GM12892 (cell line): ENCODE data around the gene ABCA7.

ENCODE experiments used
- POLR2A ChIP-seq: IDR thresholded peaks from 2 replicates; pipeline ENCODE4 v1.6.1; 2011; ENCODE audit warnings: low read depth, low read length, control low read depth
- POLR2AphosphoS5 ChIP-seq: IDR thresholded peaks from 2 replicates; pipeline ENCODE4 v1.6.1; 2011; ENCODE audit warnings: low read depth, low read length, control low read depth
- TAF1 ChIP-seq: IDR thresholded peaks from 2 replicates; pipeline ENCODE4 v1.6.1; 2011; ENCODE audit warnings: low read depth, mild to moderate bottlenecking, control low read depth, low read length, borderline replicate concordance

DNA sequence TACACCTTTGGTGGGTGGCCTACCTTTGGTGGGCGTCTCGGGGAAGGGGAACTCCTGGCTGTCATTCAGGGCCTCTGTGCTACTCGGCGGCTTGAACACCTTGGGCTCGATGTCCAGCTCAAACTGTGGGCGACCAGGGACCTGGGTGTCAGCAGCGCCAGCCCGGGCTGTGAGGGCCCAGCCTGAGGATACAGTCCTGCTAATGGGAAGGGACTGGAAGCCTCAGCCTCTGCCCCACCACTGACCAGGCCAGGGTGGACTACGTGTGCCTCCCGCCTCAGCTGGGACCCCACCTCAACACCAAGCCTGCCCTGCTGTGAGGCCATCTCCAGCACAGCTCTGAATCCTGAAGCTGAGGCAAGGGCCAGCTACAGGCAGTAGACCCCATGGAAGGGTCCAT is 26.7 kb upstream of the ABCA7 start:
- TF ChIP-seq POLR2A = no peak
- TF ChIP-seq POLR2AphosphoS5 = no peak
- TF ChIP-seq TAF1 = no peak
